ENCODE results near the gene LAMA2.

GRCh38 chr6:129189266-129189665 is 306.3 kb downstream of the LAMA2 start:
- TF ChIP-seq REST (IDR thresholded peaks at IDR 0.05; ENCODE audit: insufficient read depth in 1 of 2, low read depth in 2 of 2, low read length in 2 of 2) (no peak), POLR2AphosphoS5 (IDR thresholded peaks at IDR 0.05; ENCODE audit: low read depth, low read length) (no peak), TAF1 (IDR thresholded peaks at IDR 0.05; ENCODE audit: borderline replicate concordance, insufficient read depth, low read length) (no peak)

All from PFSK-1 (cell line).